Measurements from ENCODE around the gene RAB8A.
"Not testable (repeated sequence)": the region's sequence is repeated elsewhere in the genome, so short reads cannot be mapped to it uniquely, and the experiment has no call there.

The RAB8A gene

GRCh38 chr19:16113727-16114126 is 2.0 kb downstream of the RAB8A start:
- no peak overlapping the region for H3K4me3 ChIP-seq (ENCODE audit: low read depth, low read length)
- no peak for TF ChIP-seq CTCF (conservative IDR thresholded peaks at IDR 0.05; ENCODE audit: low read depth, low read length)
- DNase-seq (ENCODE audit: low read depth), result no peak

GRCh38 chr19:16115301-16116039 is 3.8 kb downstream of the RAB8A start:
- H3K4me3 ChIP-seq (ENCODE audit: low read depth, low read length), result no peak overlapping the region
- TF ChIP-seq CTCF (conservative IDR thresholded peaks at IDR 0.05; ENCODE audit: low read depth, low read length), result no peak
- DNase-seq (ENCODE audit: low read depth), result no peak

GRCh38 chr19:16116067-16116466 is 4.4 kb downstream of the RAB8A start:
- no peak overlapping the region for H3K4me3 ChIP-seq (ENCODE audit: low read depth, low read length)
- TF ChIP-seq CTCF (conservative IDR thresholded peaks at IDR 0.05; ENCODE audit: low read depth, low read length), result no peak

GRCh38 chr19:16117594-16118033 is 5.9 kb downstream of the RAB8A start:
- peak; percentile 34 for TF ChIP-seq CTCF (conservative IDR thresholded peaks at IDR 0.05; ENCODE audit: low read depth, low read length)
- no peak for DNase-seq (ENCODE audit: low read depth)

More at GRCh38 chr19:16116067-16116466, 4.4 kb downstream of the RAB8A start:
- DNase-seq (ENCODE audit: low read depth), result no peak

GRCh38 chr19:16118489-16119033 is 6.9 kb downstream of the RAB8A start:
- no peak overlapping the region for H3K4me3 ChIP-seq (ENCODE audit: low read depth, low read length)
- no peak for DNase-seq (ENCODE audit: low read depth)
- no peak for TF ChIP-seq CTCF (conservative IDR thresholded peaks at IDR 0.05; ENCODE audit: low read depth, low read length)

More at GRCh38 chr19:16117594-16118033, 5.9 kb downstream of the RAB8A start:
- no peak overlapping the region for H3K4me3 ChIP-seq (ENCODE audit: low read depth, low read length)

- DNase-seq (ENCODE audit: low read depth); H3K4me3 ChIP-seq (ENCODE audit: low read depth, low read length): not testable (repeated sequence)
Measured at GRCh38 chr19:16119075-16119857, 7.6 kb downstream of the RAB8A start.

- no peak overlapping the region for H3K4me3 ChIP-seq (ENCODE audit: low read depth, low read length)
- DNase-seq (ENCODE audit: low read depth), result no peak
- TF ChIP-seq CTCF (conservative IDR thresholded peaks at IDR 0.05; ENCODE audit: low read depth, low read length), result no peak
Measured at GRCh38 chr19:16121141-16121540, 9.5 kb downstream of the RAB8A start.

All from choroid plexus epithelial cell (primary cell).